GM19238 (cell line): Measurements from ENCODE around the gene HARBI1.

ENCODE experiments used
- DNase-seq: peaks from one replicate; pipeline ENCODE4 v3.0.0; 2011; ENCODE audit warnings: low spot score; ENCODE audit not compliant: insufficient read length

Gene HARBI1

GRCh38 chr11:46633291-46634217 lies 16.5 kb upstream of the HARBI1 start:
- DNase-seq = no peak

GRCh38 chr11:46632502-46632901 lies 15.5 kb upstream of the HARBI1 start:
- no peak for DNase-seq

- DNase-seq = no peak
Observed at GRCh38 chr11:46631676-46632075, 14.6 kb upstream of the HARBI1 start.

GRCh38 chr11:46630237-46630636 lies 13.2 kb upstream of the HARBI1 start:
- no peak for DNase-seq

- no peak for DNase-seq
Observed at GRCh38 chr11:46628961-46629360, 11.9 kb upstream of the HARBI1 start.

- no peak for DNase-seq
Observed at GRCh38 chr11:46625406-46625805, 8.4 kb upstream of the HARBI1 start.

- no peak for DNase-seq
Observed at GRCh38 chr11:46618837-46619236, 1.8 kb upstream of the HARBI1 start.

GRCh38 chr11:46617972-46618314 lies 916 bp upstream of the HARBI1 start:
- DNase-seq = no peak

- no peak for DNase-seq
Observed at GRCh38 chr11:46616551-46617133, 385 bp downstream of the HARBI1 start.

GRCh38 chr11:46615756-46616155 lies 1.3 kb downstream of the HARBI1 start:
- no peak for DNase-seq

- no peak for DNase-seq
Observed at GRCh38 chr11:46612326-46612725, 4.7 kb downstream of the HARBI1 start.

- no peak for DNase-seq
Observed at GRCh38 chr11:46611526-46612304, 5.3 kb downstream of the HARBI1 start.

GRCh38 chr11:46609386-46609785 lies 7.6 kb downstream of the HARBI1 start:
- no peak for DNase-seq

- DNase-seq = no peak
Observed at GRCh38 chr11:46607516-46607915, 9.5 kb downstream of the HARBI1 start.

GRCh38 chr11:46604796-46605195 lies 12.2 kb downstream of the HARBI1 start:
- DNase-seq = no peak

GRCh38 chr11:46603704-46604308 lies 13.2 kb downstream of the HARBI1 start:
- peak; percentile 12 for DNase-seq

GRCh38 chr11:46601129-46601528 lies 15.9 kb downstream of the HARBI1 start:
- no peak for DNase-seq

GRCh38 chr11:46600194-46600960 lies 16.6 kb downstream of the HARBI1 start:
- no peak for DNase-seq

GRCh38 chr11:46599340-46600193 lies 17.5 kb downstream of the HARBI1 start:
- no peak for DNase-seq

GRCh38 chr11:46597609-46598219 lies 19.3 kb downstream of the HARBI1 start:
- no peak for DNase-seq
